ENCODE results near the gene BGN.

Gene BGN

DNA sequence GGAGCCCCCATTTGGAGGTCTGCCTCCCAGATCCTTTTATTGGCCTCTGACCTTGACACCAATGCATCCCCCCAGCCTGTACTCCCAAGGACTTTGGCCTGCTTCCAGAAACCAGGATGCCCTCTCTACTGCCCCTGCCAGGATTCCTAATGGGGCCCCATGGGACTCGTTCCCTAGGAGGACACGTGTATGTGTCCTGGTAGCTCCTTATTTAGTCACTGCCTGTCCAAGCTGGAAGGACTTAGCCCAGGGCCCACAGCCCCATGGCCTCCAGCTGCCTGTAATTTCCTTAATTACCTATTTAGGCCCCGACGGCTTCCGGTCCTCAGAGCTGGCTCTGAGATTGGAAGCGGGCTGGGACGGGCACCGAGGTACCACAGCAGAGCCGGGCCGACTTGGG lies 32.0 kb downstream of the BGN start:
- no peak for DNase-seq (ENCODE audit: low spot score)

DNA sequence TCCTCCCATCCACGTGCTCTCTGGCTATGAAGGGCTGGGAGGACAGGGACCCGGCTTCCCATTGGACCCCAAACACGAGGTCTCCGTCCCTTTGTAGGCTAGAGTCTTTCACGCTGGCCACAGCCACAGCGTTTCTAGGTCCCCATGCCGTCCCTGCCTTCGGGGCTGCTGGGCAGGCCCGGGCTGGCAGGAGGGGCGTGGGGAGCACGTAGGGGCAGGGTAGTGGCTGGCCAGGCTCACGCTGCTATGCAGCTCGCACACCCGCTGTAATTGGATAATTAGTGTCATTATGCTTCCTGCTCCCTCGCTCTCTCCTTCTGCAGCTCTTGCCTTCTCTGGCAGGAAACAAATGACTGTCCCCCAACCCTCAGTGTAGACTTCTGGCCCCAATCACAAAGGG lies 32.4 kb downstream of the BGN start:
- DNase-seq (ENCODE audit: low spot score): no peak

DNA sequence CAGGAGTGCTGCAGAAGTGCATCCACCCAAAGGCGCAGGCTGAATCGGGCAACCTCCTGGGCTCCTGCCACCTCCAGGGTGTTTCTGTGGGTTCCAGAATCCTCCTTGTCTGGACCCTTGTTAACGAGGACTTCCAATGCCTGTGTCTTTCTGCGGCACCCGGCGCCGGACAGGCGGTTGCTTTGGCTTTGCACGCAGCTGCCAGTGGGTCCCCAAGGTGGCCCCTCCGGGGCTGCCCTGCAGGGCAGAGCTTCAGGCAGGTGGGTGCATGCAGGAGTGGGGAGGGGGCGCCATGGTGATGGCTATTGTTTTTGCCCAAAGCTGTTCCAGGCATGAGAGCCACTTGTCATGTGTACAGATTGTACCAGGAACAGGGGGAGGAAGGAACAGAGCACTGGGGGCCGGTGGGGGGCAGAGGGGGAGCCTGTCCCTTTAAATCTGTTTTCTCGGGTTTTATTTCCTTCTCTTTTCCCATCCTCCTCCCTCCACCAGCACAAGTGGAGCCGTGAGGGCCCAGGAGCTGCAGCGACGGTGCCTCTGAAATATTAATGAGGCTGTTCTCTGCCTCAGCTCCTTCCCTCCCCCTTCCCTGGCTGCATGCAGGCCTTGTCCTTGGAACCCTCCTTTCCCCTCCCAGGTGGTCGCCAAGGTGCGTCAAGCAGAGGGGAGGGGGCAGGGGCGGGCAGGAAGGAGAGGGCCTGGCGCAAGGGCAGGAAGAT lies 35.8 kb downstream of the BGN start:
- no peak for DNase-seq (ENCODE audit: low spot score)

DNA sequence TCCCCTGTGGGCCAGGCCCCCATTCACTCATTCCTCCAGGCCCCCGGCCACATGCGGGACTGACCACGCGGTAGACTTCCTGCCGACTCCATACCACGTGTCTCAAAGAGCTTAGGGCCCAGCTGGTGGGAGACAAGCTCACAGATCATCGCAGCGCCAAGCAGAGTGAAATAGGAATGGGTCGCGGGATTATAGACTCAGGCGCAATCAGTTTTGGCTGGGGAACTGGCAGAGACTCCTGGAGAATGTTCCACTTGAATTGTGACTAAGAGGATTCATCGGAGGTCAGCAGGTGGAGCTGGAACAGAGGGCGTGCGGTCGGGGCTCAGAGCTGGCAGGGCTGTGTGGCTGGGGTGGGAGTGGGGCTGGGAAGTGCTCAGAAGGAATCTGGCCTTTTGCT lies 38.3 kb downstream of the BGN start:
- DNase-seq (ENCODE audit: low spot score): no peak

DNA sequence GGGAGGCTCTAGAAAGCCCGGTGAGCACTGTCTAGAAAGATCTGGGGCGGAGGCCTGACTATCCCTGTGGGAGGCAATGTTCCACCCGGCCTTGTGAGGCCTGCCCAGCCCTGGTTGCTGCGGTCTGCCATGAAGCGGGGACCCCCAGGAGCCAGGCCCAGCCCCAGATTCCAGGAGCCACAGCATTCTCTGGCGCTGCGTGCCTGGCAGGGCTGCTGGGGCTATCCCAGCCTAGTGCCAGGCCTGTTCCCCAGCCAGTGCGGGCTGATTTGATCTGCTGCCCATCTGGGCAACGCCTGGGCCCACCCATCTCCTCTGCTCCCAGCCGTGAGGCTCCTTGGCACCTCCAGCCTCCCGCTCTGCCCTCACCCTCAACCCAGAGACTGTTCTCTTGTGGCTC lies 42.3 kb downstream of the BGN start:
- DNase-seq (ENCODE audit: low spot score): no peak

DNA sequence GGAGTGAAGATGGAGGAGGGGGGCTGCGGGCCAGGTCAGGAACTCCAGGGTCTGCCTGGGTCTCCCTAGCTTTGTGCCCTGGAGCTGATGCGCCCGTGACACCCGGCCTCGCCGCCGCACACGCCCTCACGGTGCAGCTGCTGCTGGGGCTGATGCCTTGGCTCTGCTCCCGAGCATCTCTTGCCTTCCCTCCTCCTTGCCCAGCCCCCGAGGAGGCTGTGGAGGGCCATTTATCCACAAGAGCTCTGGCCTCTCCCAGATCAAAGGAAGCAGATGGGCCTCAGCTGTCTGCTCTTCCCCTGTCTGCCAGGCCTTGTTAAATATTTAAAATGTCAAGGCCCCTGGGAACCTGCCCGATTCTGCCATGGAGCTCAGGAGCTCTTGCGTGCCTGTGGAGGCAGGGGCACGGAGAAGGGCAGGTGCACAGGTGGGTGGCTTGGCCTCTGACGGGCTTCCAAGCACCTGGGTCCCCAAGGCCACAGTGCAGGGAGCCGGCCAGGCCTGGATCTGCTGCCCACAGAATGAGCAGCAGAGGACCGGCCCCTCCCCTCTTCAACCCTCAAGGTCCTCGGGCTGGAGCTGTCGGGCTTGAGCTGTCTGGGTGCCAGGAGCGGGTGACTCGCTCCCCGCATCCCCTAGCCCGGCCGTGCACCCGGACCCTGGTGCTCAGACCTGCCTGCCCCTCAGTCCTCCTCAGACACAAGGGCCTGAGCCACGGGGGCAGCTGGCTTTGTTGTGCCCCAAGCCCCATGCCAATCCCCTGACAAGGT lies 42.9 kb downstream of the BGN start:
- peak; percentile 42 for DNase-seq (ENCODE audit: low spot score)

DNA sequence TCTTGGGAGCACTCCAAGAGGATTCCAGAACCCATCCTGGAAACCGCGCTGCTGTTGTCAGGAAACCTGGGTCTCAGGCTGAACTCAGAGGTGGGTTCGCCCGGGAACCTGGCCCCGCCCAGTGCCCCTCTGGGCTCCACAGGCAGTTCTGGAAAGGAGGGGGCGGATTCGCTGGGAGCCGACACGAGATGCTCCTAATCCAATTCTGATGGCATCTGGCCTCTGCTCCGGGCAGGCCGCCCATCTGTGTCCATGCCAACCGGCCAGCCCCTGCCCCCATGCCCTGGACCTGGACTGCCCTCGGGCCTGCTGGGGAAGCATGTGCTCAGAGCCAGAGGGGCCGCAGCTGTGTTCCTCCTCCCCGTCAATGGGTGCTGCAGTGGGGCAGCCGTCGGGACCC lies 43.6 kb downstream of the BGN start:
- peak; percentile 29 for DNase-seq (ENCODE audit: low spot score)

DNA sequence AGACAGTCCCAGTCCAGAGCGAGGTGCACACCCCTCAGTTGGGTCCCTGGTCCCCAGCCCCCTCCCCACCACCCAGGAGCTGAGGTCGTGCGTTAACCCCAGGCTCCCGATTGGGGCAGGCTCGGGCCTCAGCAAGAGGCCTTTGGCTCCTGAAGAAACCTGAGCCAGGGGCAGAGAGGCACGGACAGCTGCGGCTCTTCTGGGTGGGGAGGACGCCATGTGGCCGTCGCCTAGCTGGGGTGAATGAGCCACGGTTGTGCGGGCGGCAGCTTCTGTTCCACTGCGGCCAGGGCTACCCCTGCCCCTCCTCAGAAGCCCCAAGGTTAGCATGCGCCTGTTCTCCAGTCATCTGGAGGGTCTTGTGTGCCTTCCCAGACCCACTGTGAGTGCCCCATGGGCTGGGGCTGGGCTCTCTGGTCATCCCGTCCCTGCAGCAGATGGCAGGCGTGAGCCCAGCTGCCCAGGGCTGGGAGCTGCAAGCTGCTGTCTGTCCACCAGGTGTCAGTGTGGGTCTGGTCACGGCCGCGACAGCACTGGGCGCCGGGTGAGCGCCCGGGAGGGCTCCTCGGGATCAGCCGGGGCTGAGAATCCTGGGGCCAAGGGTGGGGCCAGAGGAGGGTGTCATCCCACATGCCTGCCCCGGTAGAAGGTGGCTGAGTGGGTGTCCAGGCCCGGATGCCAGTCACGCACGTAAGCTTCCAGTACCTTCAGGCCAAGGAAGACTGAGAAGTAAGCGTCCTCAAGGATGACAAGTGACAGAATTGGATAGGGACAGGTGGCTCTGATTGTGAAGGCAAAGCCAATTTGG lies 44.6 kb downstream of the BGN start:
- DNase-seq (ENCODE audit: low spot score): peak; percentile 68

DNA sequence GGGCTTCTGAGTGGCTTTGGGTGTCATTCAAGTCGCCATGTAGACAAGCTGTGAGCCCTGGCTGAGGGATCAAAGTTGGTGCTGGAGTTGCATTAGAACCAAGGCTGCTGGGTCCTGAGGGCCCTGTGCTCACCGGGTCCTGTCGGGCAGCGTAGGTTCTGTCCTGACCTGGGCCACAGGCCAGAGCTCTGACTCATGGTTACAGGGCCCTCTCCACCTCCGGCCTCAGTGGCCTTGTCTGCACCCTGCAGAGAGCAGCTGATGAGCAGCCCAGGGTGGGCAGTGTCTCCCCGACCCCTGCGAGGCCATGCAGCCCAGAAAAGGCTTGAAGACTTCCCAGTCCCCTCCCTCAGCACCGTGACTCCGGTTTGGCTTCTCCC lies 45.2 kb downstream of the BGN start:
- DNase-seq (ENCODE audit: low spot score): no peak

DNA sequence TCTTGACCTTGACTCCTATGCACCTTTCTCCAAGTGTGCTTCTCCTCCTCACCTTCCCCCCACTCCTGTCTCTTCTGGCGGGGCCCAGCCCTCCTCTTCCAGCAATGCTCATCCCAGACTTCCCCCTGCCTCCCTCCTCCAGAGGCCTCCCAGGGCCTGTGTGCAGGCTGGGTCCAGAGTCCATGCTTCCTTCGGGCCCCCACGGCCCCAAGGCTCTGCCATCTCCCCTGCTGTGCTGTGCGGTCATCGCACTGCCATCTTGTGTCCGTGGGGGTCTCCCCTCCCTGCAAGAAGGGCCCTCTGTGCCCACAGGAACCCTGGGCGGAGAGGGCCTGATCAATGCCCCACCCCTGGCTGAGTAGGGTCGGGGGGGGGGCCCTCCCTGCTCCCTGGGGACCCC lies 49.9 kb downstream of the BGN start:
- no peak for DNase-seq (ENCODE audit: low spot score)

DNA sequence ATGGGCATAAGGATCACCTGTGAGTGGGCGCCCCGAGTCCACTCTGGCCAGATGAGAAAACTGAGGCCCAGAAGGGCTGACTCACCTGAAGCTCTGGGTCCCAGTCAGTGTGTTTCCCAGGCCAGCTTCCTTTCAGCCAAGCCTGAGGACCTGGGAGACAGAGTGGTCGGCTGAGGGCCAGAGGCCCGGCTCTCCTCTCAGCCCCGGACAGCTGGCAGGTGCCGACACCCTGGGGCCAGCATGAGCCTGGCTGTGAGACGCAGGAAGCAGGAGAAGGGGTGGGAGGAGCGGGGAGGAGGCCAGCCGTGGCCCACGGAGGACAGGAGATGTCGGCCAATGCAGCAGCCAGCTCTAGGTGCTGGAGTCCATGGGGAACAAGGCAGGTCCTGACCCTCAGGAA lies 51.6 kb downstream of the BGN start:
- DNase-seq (ENCODE audit: low spot score): peak; percentile 39

DNA sequence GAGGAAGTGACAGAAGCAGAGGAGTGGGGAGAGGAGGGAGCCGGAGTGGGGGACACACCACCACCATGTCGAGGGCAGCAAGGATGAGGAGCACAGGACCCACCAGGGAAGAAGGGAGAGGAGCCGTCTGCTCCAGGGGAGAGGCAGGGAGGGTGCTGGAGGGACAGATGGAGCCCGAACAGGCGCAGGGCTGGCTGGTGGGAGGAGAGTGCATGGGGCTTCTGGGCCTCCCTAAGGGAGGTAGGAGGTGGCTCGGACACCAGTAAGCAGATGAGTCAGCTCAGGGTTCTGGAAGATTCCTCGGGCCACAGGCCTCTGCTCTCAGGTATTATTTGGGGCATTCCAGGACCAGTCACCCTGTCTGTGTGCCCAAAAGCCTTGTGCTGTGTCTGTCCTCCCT lies 52.4 kb downstream of the BGN start:
- no peak for DNase-seq (ENCODE audit: low spot score)

DNA sequence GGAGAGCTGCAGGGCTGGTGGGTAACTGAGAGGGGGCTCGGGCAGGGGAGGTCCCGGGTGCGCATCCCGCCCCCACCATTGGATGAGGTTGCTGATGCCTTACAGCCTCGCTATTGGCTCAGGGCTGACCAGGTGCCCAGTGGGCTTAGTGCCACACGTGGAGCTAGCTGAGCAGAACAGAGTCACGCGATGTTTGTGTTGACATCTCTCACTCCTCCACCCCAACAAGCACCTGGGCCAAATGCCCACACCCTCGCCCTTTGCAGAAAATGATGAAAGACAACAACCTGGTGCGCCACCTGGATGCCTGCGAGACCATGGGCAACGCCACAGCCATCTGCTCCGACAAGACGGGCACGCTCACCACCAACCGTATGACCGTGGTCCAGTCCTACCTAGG lies 54.5 kb downstream of the BGN start:
- DNase-seq (ENCODE audit: low spot score): peak; percentile 79

DNA sequence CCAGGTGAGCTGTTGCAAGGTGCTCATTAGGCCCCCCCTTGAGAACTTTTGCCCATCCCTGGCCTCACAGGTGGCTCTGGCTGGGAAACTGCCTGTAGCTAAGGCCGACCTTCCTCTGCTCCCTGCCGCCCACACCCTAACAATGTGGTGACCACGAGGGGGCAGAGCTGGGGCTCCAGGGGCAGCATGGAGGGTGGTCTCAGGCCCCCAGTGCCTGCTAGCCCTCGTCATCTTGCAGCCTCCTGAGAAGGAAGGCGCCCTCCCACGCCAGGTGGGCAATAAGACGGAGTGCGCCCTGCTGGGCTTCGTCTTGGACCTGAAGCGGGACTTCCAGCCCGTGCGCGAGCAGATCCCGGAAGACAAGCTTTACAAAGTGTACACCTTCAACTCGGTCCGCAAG lies 55.0 kb downstream of the BGN start:
- no peak for DNase-seq (ENCODE audit: low spot score)

DNA sequence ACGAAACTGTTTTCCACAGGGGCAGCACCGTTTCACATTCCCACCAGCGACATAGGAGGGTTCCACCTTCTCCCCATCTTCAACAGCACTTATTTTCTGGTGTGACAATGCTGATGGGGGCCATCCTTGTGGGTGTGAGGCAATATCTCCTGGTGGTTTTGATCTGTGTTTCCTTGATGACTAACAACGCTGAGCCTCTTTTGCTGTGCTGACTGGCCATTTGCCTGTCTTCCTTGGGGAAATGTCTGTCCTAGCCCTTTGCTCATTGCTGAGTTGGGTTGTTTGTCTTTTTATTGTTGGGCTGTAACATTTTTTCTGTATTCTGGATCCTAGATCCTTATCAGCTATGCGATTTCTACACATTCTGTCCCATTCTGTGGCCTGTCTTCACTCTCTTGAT lies 56.4 kb downstream of the BGN start:
- DNase-seq (ENCODE audit: low spot score): no peak

DNA sequence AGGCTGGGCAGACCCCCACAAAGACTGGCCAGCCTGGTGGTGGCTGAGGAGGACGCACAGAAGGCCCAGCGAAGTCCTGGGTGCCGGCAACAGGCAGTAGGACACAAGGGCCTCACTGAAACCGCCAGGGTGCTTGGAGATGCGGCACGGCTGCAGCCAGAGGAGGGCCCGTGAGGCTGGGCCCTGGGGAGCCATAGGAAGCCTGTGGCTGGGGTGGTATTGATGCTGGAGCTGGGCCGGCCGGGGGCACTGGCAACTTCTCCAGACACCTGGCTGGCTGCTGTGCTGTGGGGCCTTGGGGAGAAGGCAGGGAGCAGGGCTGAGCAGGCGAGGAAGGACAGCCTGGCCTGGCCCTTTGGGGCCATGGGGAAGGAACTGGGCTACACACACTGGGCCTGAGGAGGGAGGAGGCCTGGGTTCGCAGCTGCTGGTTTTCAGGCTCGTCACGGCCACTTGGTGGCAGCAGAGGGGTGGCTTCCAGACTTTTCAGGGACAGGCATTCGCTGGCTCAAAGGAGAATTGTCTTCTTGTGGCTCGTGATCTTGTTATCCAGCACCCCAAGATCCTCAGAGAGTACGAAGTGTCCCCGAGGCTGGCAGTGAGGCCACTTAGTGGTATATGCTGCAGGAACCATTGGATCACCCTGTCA lies 59.9 kb downstream of the BGN start:
- peak; percentile 76 for DNase-seq (ENCODE audit: low spot score)

DNA sequence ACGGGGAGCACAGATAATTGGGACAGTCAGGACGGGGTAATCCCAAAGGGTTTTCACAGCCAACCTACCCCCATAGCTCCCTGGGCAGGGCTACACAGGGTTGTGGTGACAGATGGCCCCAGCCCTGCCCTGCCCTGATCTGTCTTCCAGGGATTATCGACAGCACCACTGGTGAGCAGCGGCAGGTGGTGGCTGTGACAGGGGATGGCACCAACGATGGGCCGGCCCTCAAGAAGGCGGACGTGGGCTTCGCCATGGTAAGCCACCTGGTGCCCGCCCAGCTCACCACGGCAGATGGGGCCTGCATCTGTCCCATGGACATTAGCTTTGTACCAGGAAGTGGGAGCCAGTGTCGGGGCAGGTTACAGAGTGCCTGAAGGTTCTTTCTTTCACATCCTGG lies 62.0 kb downstream of the BGN start:
- DNase-seq (ENCODE audit: low spot score): no peak

DNA sequence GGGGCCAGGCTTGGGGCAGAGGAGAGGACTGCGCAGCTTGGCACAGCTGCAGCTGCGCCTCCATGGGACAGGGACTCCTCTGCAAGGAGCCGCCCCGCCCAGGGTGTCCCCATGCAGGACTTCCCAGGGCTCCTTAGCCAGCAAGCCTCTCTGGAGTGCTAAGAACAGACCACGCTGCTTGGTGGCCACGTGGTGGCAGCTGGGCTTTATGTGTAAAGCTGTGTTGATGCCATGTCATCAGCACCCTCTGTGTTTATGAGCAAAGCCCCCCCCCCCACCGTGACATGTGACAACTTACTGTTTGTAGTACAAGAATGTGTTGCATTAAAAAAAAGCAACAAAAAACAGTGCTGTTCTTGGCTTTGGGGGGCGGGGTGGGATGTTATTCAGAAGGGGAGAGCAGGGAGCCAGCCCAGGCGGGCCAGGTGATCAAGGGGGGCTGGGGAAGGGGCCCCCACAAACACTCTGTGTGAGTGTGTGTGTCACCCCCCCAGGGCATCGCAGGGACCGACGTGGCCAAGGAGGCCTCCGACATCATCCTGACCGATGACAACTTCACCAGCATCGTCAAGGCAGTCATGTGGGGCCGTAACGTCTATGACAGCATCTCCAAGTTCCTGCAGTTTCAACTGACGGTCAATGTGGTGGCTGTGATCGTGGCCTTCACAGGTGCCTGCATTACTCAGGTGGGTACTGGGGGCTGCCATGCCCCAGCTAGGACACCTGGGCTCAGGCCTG lies 63.0 kb downstream of the BGN start:
- DNase-seq (ENCODE audit: low spot score): no peak

Measured in cerebellar cortex (tissue), 1 donor.